Uterus (tissue), 2 donors: ENCODE results near the gene RAPGEFL1.

Experiments used
- CTCF ChIP-seq, 4 experiments: fragments of 200-600 bp in 2 of 4; fragments of 450-650 bp in 2 of 4; sonication (generic) in 2 of 4; IDR thresholded peaks; one replicate each; pipeline ENCODE4 v1.5.1; 2016 to 2019; ENCODE audit warnings: antibody characterized with exemption in 4 of 4, mild to moderate bottlenecking in 2 of 4, moderate library complexity in 1 of 4
- POLR2A ChIP-seq, 2 donors: fragments of 450-650 bp; IDR thresholded peaks; one replicate each; pipeline ENCODE4 v1.6.1; 2016; ENCODE audit warnings: antibody characterized with exemption in 2 of 2, mild to moderate bottlenecking in 1 of 2, moderate library complexity in 1 of 2

GRCh38 chr17:40224718-40225550, 47.7 kb downstream of the RAPGEFL1 start:
- TF ChIP-seq CTCF (IDR thresholded peaks at IDR 0.05) = no peak
- no peak for TF ChIP-seq POLR2A (IDR thresholded peaks at IDR 0.05)
